Measurements from ENCODE around the gene ATP13A3. TPM values are rescaled to one million over a fixed set of nuclear protein-coding genes. Genes with fewer than 3 reads are reported as not detected.
A peak's percentile ranks its signal among the peaks of the same experiment; 100 is the strongest.
"Not testable (repeated sequence)": the region's sequence is repeated elsewhere in the genome, so short reads cannot be mapped to it uniquely, and the experiment has no call there.

Gene ATP13A3
- total RNA-seq, 1 donor from 2014 or later, result 171 TPM

GRCh38 chr3:194487289-194488054 lies 670 bp upstream of the ATP13A3 start:
- Histone ChIP-seq H3K4me3 (ENCODE audit: low read depth, low read length) (peak overlapping the region; percentile 77), H3K36me3 (ENCODE audit: control insufficient read depth, insufficient read depth, low read length) (peaks cover 1% of the 10 kb centered on the region), H3K27me3 (ENCODE audit: control insufficient read depth, insufficient read depth, low read length) (no peaks in the 10 kb centered on the region)
- TF ChIP-seq CTCF (IDR thresholded peaks at IDR 0.05; ENCODE audit: insufficient read depth, low read length, severe bottlenecking), result no peak
- FAIRE-seq (no peak), DNase-seq (ENCODE audit: low read depth) (no peak)

GRCh38 chr3:194485881-194486539 lies 792 bp downstream of the ATP13A3 start:
- Histone ChIP-seq H3K27me3 (ENCODE audit: control insufficient read depth, insufficient read depth, low read length) (no peaks in the 10 kb centered on the region), H3K36me3 (ENCODE audit: control insufficient read depth, insufficient read depth, low read length) (peaks cover 1% of the 10 kb centered on the region), H3K4me3 (ENCODE audit: low read depth, low read length) (peak overlapping the region; percentile 77)
- peak; percentile 38 for TF ChIP-seq CTCF (IDR thresholded peaks at IDR 0.05; ENCODE audit: insufficient read depth, low read length, severe bottlenecking)
- DNase-seq (ENCODE audit: low read depth), result no peak
- no peak for FAIRE-seq

GRCh38 chr3:194485468-194485880 lies 1.3 kb downstream of the ATP13A3 start:
- H3K27me3 ChIP-seq (ENCODE audit: control insufficient read depth, insufficient read depth, low read length), result no peaks in the 10 kb centered on the region
- no peak for TF ChIP-seq CTCF (IDR thresholded peaks at IDR 0.05; ENCODE audit: insufficient read depth, low read length, severe bottlenecking)
- FAIRE-seq (no peak), DNase-seq (ENCODE audit: low read depth) (peak; percentile 61)
- H3K36me3 ChIP-seq (ENCODE audit: control insufficient read depth, insufficient read depth, low read length), result peaks cover 1% of the 10 kb centered on the region
- peak overlapping the region; percentile 77 for H3K4me3 ChIP-seq (ENCODE audit: low read depth, low read length)

GRCh38 chr3:194484614-194485013 lies 2.2 kb downstream of the ATP13A3 start:
- TF ChIP-seq CTCF (IDR thresholded peaks at IDR 0.05; ENCODE audit: insufficient read depth, low read length, severe bottlenecking), result no peak
- DNase-seq (ENCODE audit: low read depth) (no peak), FAIRE-seq (no peak)
- Histone ChIP-seq H3K4me3 (ENCODE audit: low read depth, low read length) (no peak overlapping the region), H3K27me3 (ENCODE audit: control insufficient read depth, insufficient read depth, low read length) (no peaks in the 10 kb centered on the region), H3K36me3 (ENCODE audit: control insufficient read depth, insufficient read depth, low read length) (peaks cover 1% of the 10 kb centered on the region)

GRCh38 chr3:194483850-194484249 lies 3.0 kb downstream of the ATP13A3 start:
- Histone ChIP-seq H3K4me3 (ENCODE audit: low read depth, low read length) (no peak overlapping the region), H3K27me3 (ENCODE audit: control insufficient read depth, insufficient read depth, low read length) (no peaks in the 10 kb centered on the region), H3K36me3 (ENCODE audit: control insufficient read depth, insufficient read depth, low read length) (peaks cover 1% of the 10 kb centered on the region)
- no peak for FAIRE-seq
- no peak for TF ChIP-seq CTCF (IDR thresholded peaks at IDR 0.05; ENCODE audit: insufficient read depth, low read length, severe bottlenecking)
- no peak for DNase-seq (ENCODE audit: low read depth)

- not testable (repeated sequence) for H3K36me3 ChIP-seq (ENCODE audit: control insufficient read depth, insufficient read depth, low read length); H3K27me3 ChIP-seq (ENCODE audit: control insufficient read depth, insufficient read depth, low read length); H3K4me3 ChIP-seq (ENCODE audit: low read depth, low read length); FAIRE-seq; DNase-seq (ENCODE audit: low read depth)
Observed at GRCh38 chr3:194482830-194483229, 4.0 kb downstream of the ATP13A3 start.
